ENCODE results near the gene GNG2. TPM values are rescaled to one million over a fixed set of nuclear protein-coding genes. Genes with fewer than 3 reads are reported as not detected.

Gene GNG2
- polyA plus RNA-seq, 1 of the 3 experiments (the other 2 are of a cell fraction), result 17.8 TPM

DNA sequence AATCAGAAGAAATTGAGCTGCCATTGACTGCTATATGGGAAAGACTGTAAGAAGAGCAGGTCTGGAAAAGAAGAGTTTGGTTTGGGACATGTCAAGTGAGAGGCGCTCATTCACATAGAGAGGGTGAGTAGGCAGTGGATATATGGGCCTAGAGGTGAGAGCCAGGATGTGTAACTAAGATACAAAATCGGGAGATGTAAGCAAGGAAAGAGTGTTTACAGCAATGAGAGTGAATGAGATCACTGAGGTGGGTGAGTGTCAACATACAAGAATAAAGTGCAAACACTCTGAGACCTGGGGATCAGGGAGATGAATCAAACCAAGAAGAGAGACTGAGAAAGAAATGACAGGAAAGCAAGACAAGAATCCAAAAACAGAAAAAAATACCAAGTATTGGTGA, 70.9 kb downstream of the GNG2 start:
- Histone ChIP-seq H3K36me3 (replicated peaks in 1 of 2; ENCODE audit: control insufficient read depth in 1 of 2, insufficient read depth in 2 of 2, low read length in 1 of 2) (no peaks in the 10 kb centered on the region), H4K20me1 (ENCODE audit: insufficient read depth) (no peaks in the 10 kb centered on the region), H2AFZ (ENCODE audit: low read depth) (no peak overlapping the region), H3F3A (replicated peaks; ENCODE audit: insufficient read depth) (peaks cover 11% of the 10 kb centered on the region), H3K9me2 (no peaks in the 10 kb centered on the region), H3K4me1 (ENCODE audit: control insufficient read depth in 1 of 2, insufficient read depth in 2 of 2, low read depth in 1 of 2, low read length in 1 of 2) (peaks cover 7 to 20% of the 10 kb centered on the region in 2 experiments; a peak in 2 of 4 replicates), H3K27me3 (ENCODE audit: insufficient read depth) (no peaks in the 10 kb centered on the region), H3K27ac (ENCODE audit: low read depth in 2 of 2, low read length in 1 of 2) (no peak overlapping the region), H3K79me2 (ENCODE audit: insufficient read depth) (no peaks in the 10 kb centered on the region), H3K4me3 (ENCODE audit: low read depth in 2 of 2, low read length in 1 of 2) (no peak overlapping the region), H3K9ac (no peak overlapping the region), H3K4me2 (no peak overlapping the region), H3K9me3 (no peaks in the 10 kb centered on the region)
- POLR2A ChIA-PET, result no interaction called here
- TF ChIP-seq GATA2 (CRISPR knock-in tag; IDR thresholded peaks at IDR 0.05) (no peak), EP300 (IDR thresholded peaks at IDR 0.05; ENCODE audit: borderline replicate concordance in 1 of 2, low read depth in 1 of 2, low read length in 1 of 2) (no peak), NFIC (IDR thresholded peaks at IDR 0.05; ENCODE audit: borderline replicate concordance) (no peak), NRF1 (IDR thresholded peaks at IDR 0.05; ENCODE audit: low read depth, low read length) (no peak)
- TF ChIP-seq, protein P1, sequence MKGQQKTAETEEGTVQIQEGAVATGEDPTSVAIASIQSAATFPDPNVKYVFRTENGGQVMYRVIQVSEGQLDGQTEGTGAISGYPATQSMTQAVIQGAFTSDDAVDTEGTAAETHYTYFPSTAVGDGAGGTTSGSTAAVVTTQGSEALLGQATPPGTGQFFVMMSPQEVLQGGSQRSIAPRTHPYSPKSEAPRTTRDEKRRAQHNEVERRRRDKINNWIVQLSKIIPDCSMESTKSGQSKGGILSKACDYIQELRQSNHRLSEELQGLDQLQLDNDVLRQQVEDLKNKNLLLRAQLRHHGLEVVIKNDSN (IDR thresholded peaks at IDR 0.05; ENCODE audit: borderline replicate concordance, low read depth), result no peak
- TF ChIP-seq, protein P2, sequence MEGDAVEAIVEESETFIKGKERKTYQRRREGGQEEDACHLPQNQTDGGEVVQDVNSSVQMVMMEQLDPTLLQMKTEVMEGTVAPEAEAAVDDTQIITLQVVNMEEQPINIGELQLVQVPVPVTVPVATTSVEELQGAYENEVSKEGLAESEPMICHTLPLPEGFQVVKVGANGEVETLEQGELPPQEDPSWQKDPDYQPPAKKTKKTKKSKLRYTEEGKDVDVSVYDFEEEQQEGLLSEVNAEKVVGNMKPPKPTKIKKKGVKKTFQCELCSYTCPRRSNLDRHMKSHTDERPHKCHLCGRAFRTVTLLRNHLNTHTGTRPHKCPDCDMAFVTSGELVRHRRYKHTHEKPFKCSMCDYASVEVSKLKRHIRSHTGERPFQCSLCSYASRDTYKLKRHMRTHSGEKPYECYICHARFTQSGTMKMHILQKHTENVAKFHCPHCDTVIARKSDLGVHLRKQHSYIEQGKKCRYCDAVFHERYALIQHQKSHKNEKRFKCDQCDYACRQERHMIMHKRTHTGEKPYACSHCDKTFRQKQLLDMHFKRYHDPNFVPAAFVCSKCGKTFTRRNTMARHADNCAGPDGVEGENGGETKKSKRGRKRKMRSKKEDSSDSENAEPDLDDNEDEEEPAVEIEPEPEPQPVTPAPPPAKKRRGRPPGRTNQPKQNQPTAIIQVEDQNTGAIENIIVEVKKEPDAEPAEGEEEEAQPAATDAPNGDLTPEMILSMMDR (IDR thresholded peaks at IDR 0.05), result no peak
- WGBS (ENCODE audit: low lambda C conversion rate), result 88% methylated on average over 2 of the region's 2 CpGs
- DNase-seq, result no peak
- CTCF ChIA-PET, result no interaction called here

DNA sequence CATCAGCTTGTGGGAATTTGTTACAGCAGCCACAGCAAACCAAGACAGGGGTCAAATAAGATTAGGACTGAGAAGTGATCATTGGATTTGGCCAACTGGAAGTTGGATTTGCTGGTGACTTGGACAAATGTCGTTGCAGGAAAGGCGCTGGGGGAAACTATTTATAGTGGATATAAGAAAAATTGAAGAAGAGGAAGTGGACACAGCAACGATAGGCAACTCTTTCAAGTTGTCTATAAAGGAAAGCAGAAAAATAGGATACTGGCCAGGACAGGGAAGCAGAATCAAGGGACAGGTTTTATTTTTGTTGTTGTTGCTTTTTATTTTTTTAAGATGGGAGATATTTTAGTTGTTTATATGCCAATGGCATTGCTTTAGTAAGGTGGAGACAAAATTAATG, 72.8 kb downstream of the GNG2 start:
- no peak for DNase-seq
- Histone ChIP-seq H3K4me2 (no peak overlapping the region), H3F3A (replicated peaks; ENCODE audit: insufficient read depth) (peaks cover 11% of the 10 kb centered on the region), H2AFZ (ENCODE audit: low read depth) (no peak overlapping the region), H4K20me1 (ENCODE audit: insufficient read depth) (no peaks in the 10 kb centered on the region), H3K4me3 (ENCODE audit: low read depth in 2 of 2, low read length in 1 of 2) (no peak overlapping the region), H3K79me2 (ENCODE audit: insufficient read depth) (no peaks in the 10 kb centered on the region), H3K9me3 (no peaks in the 10 kb centered on the region), H3K9ac (no peak overlapping the region), H3K4me1 (ENCODE audit: control insufficient read depth in 1 of 2, insufficient read depth in 2 of 2, low read depth in 1 of 2, low read length in 1 of 2) (peaks cover 3 to 20% of the 10 kb centered on the region in 2 experiments; a peak in 2 of 4 replicates), H3K36me3 (replicated peaks in 1 of 2; ENCODE audit: control insufficient read depth in 1 of 2, insufficient read depth in 2 of 2, low read length in 1 of 2) (no peaks in the 10 kb centered on the region), H3K9me2 (no peaks in the 10 kb centered on the region), H3K27me3 (ENCODE audit: insufficient read depth) (no peaks in the 10 kb centered on the region), H3K27ac (ENCODE audit: low read depth in 2 of 2, low read length in 1 of 2) (no peak overlapping the region)
- no peak for TF ChIP-seq TAF1 (IDR thresholded peaks at IDR 0.05; ENCODE audit: borderline replicate concordance, low read depth, low read length)
- ChIA-PET CTCF (no interaction called here), POLR2A (no interaction called here)
- 82% methylated on average over 3 of the region's 3 CpGs for WGBS (ENCODE audit: low lambda C conversion rate)

DNA sequence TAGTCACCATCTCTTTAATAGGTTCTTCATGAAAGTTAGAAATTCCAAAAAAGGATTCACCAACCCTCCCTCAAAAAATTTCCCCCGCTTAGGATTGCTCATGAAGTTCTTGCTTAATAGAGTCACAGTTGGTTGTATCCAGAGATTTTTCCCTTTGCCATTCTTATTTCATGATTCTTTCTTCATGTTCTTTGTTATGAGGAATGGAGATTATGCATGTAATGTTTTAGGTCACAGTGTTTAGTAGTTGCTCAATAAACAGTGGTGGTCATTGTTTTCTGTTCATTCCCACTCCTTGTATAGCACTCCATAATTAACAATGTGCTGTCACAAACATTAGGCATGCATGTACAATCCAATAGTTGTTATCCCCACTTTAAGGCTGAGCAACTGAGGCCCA, 77.7 kb downstream of the GNG2 start:
- Histone ChIP-seq H3K9ac (no peak overlapping the region), H3K27ac (ENCODE audit: low read depth in 2 of 2, low read length in 1 of 2) (no peak overlapping the region), H3K36me3 (replicated peaks in 1 of 2; ENCODE audit: control insufficient read depth in 1 of 2, insufficient read depth in 2 of 2, low read length in 1 of 2) (no peaks in the 10 kb centered on the region), H3K9me3 (no peaks in the 10 kb centered on the region), H3K27me3 (ENCODE audit: insufficient read depth) (no peaks in the 10 kb centered on the region), H3K4me1 (ENCODE audit: control insufficient read depth in 1 of 2, insufficient read depth in 2 of 2, low read depth in 1 of 2, low read length in 1 of 2) (peaks cover 0 to 3% of the 10 kb centered on the region in 2 experiments; a peak in 2 of 4 replicates), H3K9me2 (no peaks in the 10 kb centered on the region), H3K4me3 (ENCODE audit: low read depth in 2 of 2, low read length in 1 of 2) (no peak overlapping the region), H2AFZ (ENCODE audit: low read depth) (no peak overlapping the region), H4K20me1 (ENCODE audit: insufficient read depth) (no peaks in the 10 kb centered on the region), H3K4me2 (no peak overlapping the region), H3F3A (replicated peaks; ENCODE audit: insufficient read depth) (no peaks in the 10 kb centered on the region), H3K79me2 (ENCODE audit: insufficient read depth) (no peaks in the 10 kb centered on the region)
- TF ChIP-seq YY1 (IDR thresholded peaks at IDR 0.05; ENCODE audit: low read depth) (no peak), MXI1 (IDR thresholded peaks at IDR 0.05; ENCODE audit: low read depth, low read length) (no peak), NRF1 (IDR thresholded peaks at IDR 0.05; ENCODE audit: low read depth, low read length) (no peak), POLR2AphosphoS5 (IDR thresholded peaks at IDR 0.05; ENCODE audit: low read depth, low read length) (no peak), TCF12 (IDR thresholded peaks at IDR 0.05) (no peak)
- TF ChIP-seq, protein P3, sequence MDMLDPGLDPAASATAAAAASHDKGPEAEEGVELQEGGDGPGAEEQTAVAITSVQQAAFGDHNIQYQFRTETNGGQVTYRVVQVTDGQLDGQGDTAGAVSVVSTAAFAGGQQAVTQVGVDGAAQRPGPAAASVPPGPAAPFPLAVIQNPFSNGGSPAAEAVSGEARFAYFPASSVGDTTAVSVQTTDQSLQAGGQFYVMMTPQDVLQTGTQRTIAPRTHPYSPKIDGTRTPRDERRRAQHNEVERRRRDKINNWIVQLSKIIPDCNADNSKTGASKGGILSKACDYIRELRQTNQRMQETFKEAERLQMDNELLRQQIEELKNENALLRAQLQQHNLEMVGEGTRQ (IDR thresholded peaks at IDR 0.05; ENCODE audit: borderline replicate concordance, low read depth, low read length), result no peak
- TF ChIP-seq, protein P4, sequence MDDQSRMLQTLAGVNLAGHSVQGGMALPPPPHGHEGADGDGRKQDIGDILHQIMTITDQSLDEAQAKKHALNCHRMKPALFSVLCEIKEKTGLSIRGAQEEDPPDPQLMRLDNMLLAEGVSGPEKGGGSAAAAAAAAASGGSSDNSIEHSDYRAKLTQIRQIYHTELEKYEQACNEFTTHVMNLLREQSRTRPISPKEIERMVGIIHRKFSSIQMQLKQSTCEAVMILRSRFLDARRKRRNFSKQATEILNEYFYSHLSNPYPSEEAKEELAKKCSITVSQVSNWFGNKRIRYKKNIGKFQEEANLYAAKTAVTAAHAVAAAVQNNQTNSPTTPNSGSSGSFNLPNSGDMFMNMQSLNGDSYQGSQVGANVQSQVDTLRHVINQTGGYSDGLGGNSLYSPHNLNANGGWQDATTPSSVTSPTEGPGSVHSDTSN (IDR thresholded peaks at IDR 0.05), result no peak
- TF ChIP-seq, protein P5, sequence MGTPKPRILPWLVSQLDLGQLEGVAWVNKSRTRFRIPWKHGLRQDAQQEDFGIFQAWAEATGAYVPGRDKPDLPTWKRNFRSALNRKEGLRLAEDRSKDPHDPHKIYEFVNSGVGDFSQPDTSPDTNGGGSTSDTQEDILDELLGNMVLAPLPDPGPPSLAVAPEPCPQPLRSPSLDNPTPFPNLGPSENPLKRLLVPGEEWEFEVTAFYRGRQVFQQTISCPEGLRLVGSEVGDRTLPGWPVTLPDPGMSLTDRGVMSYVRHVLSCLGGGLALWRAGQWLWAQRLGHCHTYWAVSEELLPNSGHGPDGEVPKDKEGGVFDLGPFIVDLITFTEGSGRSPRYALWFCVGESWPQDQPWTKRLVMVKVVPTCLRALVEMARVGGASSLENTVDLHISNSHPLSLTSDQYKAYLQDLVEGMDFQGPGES (IDR thresholded peaks at IDR 0.05; ENCODE audit: low read depth, low read length), result no peak
- ChIA-PET POLR2A (no interaction called here), CTCF (no interaction called here)
- DNase-seq, result no peak
- WGBS (ENCODE audit: low lambda C conversion rate), result 100% methylated on average over 1 of the region's 1 CpG

Measured in SK-N-SH (cell line).